HUES6 (cell line): ENCODE data around the gene EPS15.

Experiments used
- H3K27ac ChIP-seq: 2 replicates; pipeline ENCODE4 v1.7.0; 2013; ENCODE audit warnings: low read depth, mild to moderate bottlenecking, low read length, inconsistent platforms
- H3K27me3 ChIP-seq: 2 replicates; pipeline ENCODE4 v1.6.1; 2013; ENCODE audit warnings: low read length; ENCODE audit not compliant: control insufficient read depth, insufficient read depth
- H3K36me3 ChIP-seq: 2 replicates; pipeline ENCODE4 v1.6.1; 2013; ENCODE audit warnings: low read length; ENCODE audit not compliant: control insufficient read depth, insufficient read depth
- H3K4me1 ChIP-seq: 2 replicates; pipeline ENCODE4 v1.6.1; 2013; ENCODE audit warnings: low read length; ENCODE audit not compliant: control insufficient read depth, insufficient read depth
- H3K4me3 ChIP-seq: 2 replicates; pipeline ENCODE4 v1.5.1; 2013; ENCODE audit warnings: low read depth, low read length
- H3K9ac ChIP-seq: one replicate; pipeline ENCODE4 v1.6.1; 2013; ENCODE audit warnings: mild to moderate bottlenecking, low read length
- H3K9me3 ChIP-seq: 2 replicates; pipeline ENCODE4 v1.6.1; 2013; ENCODE audit warnings: low read depth, low read length; ENCODE audit not compliant: control insufficient read depth, insufficient read depth

Gene EPS15

GRCh38 chr1:51312718-51313117 is 206.3 kb downstream of the EPS15 start:
- Histone ChIP-seq H3K9ac (no peak overlapping the region), H3K9me3 (no peaks in the 10 kb centered on the region), H3K27ac (no peak overlapping the region), H3K36me3 (no peaks in the 10 kb centered on the region), H3K4me1 (peaks cover 4% of the 10 kb centered on the region; the same call in 1 of the 2 replicates), H3K27me3 (no peaks in the 10 kb centered on the region), H3K4me3 (no peak overlapping the region)

- no peak overlapping the region for H3K4me3 ChIP-seq
- peaks cover 4% of the 10 kb centered on the region; the same call in 1 of the 2 replicates for H3K4me1 ChIP-seq
- H3K36me3 ChIP-seq = no peaks in the 10 kb centered on the region
- no peaks in the 10 kb centered on the region for H3K27me3 ChIP-seq
- H3K27ac ChIP-seq = no peak overlapping the region
- no peak overlapping the region for H3K9ac ChIP-seq
- no peaks in the 10 kb centered on the region for H3K9me3 ChIP-seq
Observed at GRCh38 chr1:51311826-51312225, 207.2 kb downstream of the EPS15 start.

GRCh38 chr1:51310871-51311613 is 208.0 kb downstream of the EPS15 start:
- Histone ChIP-seq H3K4me1 (peaks cover 4% of the 10 kb centered on the region; the same call in 1 of the 2 replicates), H3K9me3 (no peaks in the 10 kb centered on the region), H3K4me3 (no peak overlapping the region), H3K27me3 (no peaks in the 10 kb centered on the region), H3K9ac (no peak overlapping the region), H3K27ac (no peak overlapping the region), H3K36me3 (no peaks in the 10 kb centered on the region)

- peaks cover 5% of the 10 kb centered on the region; the same call in 1 of the 2 replicates for H3K4me1 ChIP-seq
- H3K4me3 ChIP-seq = no peak overlapping the region
- H3K36me3 ChIP-seq = no peaks in the 10 kb centered on the region
- no peak overlapping the region for H3K9ac ChIP-seq
- no peaks in the 10 kb centered on the region for H3K9me3 ChIP-seq
- H3K27ac ChIP-seq = no peak overlapping the region
- no peaks in the 10 kb centered on the region for H3K27me3 ChIP-seq
Observed at GRCh38 chr1:51309291-51309690, 209.8 kb downstream of the EPS15 start.

GRCh38 chr1:51308636-51309035 is 210.4 kb downstream of the EPS15 start:
- no peak overlapping the region for H3K27ac ChIP-seq
- peaks cover 4% of the 10 kb centered on the region; the same call in 1 of the 2 replicates for H3K4me1 ChIP-seq
- no peaks in the 10 kb centered on the region for H3K36me3 ChIP-seq
- no peaks in the 10 kb centered on the region for H3K27me3 ChIP-seq
- no peaks in the 10 kb centered on the region for H3K9me3 ChIP-seq
- no peak overlapping the region for H3K4me3 ChIP-seq
- no peak overlapping the region for H3K9ac ChIP-seq

- Histone ChIP-seq H3K36me3 (no peaks in the 10 kb centered on the region), H3K9ac (no peak overlapping the region), H3K9me3 (no peaks in the 10 kb centered on the region), H3K27me3 (no peaks in the 10 kb centered on the region), H3K4me3 (no peak overlapping the region), H3K27ac (no peak overlapping the region), H3K4me1 (peaks cover 4% of the 10 kb centered on the region; the same call in 1 of the 2 replicates)
Observed at GRCh38 chr1:51306950-51307349, 212.1 kb downstream of the EPS15 start.

GRCh38 chr1:51305371-51305823 is 213.7 kb downstream of the EPS15 start:
- H3K27ac ChIP-seq = no peak overlapping the region
- H3K9ac ChIP-seq = no peak overlapping the region
- H3K4me3 ChIP-seq = no peak overlapping the region
- no peaks in the 10 kb centered on the region for H3K36me3 ChIP-seq
- no peaks in the 10 kb centered on the region for H3K9me3 ChIP-seq
- peaks cover 4% of the 10 kb centered on the region; the same call in 1 of the 2 replicates for H3K4me1 ChIP-seq
- no peaks in the 10 kb centered on the region for H3K27me3 ChIP-seq

GRCh38 chr1:51304360-51304759 is 214.7 kb downstream of the EPS15 start:
- H3K27ac ChIP-seq = no peak overlapping the region
- peaks cover 4% of the 10 kb centered on the region; the same call in 1 of the 2 replicates for H3K4me1 ChIP-seq
- no peak overlapping the region for H3K9ac ChIP-seq
- H3K36me3 ChIP-seq = no peaks in the 10 kb centered on the region
- H3K27me3 ChIP-seq = no peaks in the 10 kb centered on the region
- H3K9me3 ChIP-seq = no peaks in the 10 kb centered on the region
- H3K4me3 ChIP-seq = no peak overlapping the region
